T-helper 17 cell (primary cell): ENCODE results near the gene MYO1D. TPM values are rescaled to one million over a fixed set of nuclear protein-coding genes. Genes with fewer than 3 reads are reported as not detected.

Experiments used
- ATAC-seq: fragments of 150-1000 bp; cut with Tn5 transposase; 2 replicates; pipeline ENCODE4 v1.10.0; 2021; ENCODE audit warnings: mild to moderate bottlenecking, moderate library complexity
- DNase-seq, 3 donors: peaks; one replicate each; pipeline versions ENCODE4 v3.0.0 to v3.0.0-alpha.2; 2020 to 2021
- H3K9me3 ChIP-seq: one replicate; pipeline ENCODE4 v1.7.0; 2013; ENCODE audit warnings: low read length, mild to moderate bottlenecking; ENCODE audit not compliant: control insufficient read depth, poor library complexity, severe bottlenecking
- H3K27ac Mint-ChIP-seq: one replicate; pipeline ENCODE4 v1.8.0; 2022; ENCODE audit warnings: mild to moderate bottlenecking, moderate library complexity, mixed read lengths
- H3K27me3 Mint-ChIP-seq: one replicate; pipeline ENCODE4 v1.8.0; 2022; ENCODE audit warnings: mixed read lengths
- H3K36me3 Mint-ChIP-seq: one replicate; pipeline ENCODE4 v1.8.0; 2022; ENCODE audit warnings: low read depth, mixed read lengths
- H3K4me1 Mint-ChIP-seq: one replicate; pipeline ENCODE4 v1.8.0; 2022; ENCODE audit warnings: mild to moderate bottlenecking, mixed read lengths
- H3K4me3 Mint-ChIP-seq: one replicate; pipeline ENCODE4 v1.8.0; 2022; ENCODE audit warnings: mild to moderate bottlenecking, moderate library complexity, mixed read lengths
- total RNA-seq, 4 donors: library from RNA in 2 of 4; stranded (reverse) in 2 of 4; gene quantifications; one replicate each; pipeline ENCODE4 v1.2.3 and lab custom pipeline; 2022 to 2026

The MYO1D gene
- total RNA-seq, 2 donors from 2014 or later, result 9.1 to 12.4 TPM

GRCh38 chr17:32794533-32795246 lies 82.2 kb downstream of the MYO1D start:
- Mint-ChIP-seq H3K4me1 (peaks cover 9% of the 10 kb centered on the region), H3K27me3 (no peaks in the 10 kb centered on the region), H3K27ac (no peak overlapping the region), H3K36me3 (peaks cover 6% of the 10 kb centered on the region), H3K4me3 (no peak overlapping the region)
- ATAC-seq (no peak), DNase-seq (no peak)
- no peaks in the 10 kb centered on the region for H3K9me3 ChIP-seq

- H3K36me3 Mint-ChIP-seq, result peaks cover 6% of the 10 kb centered on the region
- H3K4me3 Mint-ChIP-seq, result no peak overlapping the region
- ATAC-seq (no peak), DNase-seq (no peak)
- H3K27ac Mint-ChIP-seq, result no peak overlapping the region
- no peaks in the 10 kb centered on the region for H3K27me3 Mint-ChIP-seq
- H3K9me3 ChIP-seq, result no peaks in the 10 kb centered on the region
- H3K4me1 Mint-ChIP-seq, result peaks cover 7% of the 10 kb centered on the region
Observed at GRCh38 chr17:32793841-32794240, 83.1 kb downstream of the MYO1D start.

- no peak overlapping the region for H3K27ac Mint-ChIP-seq
- DNase-seq (no peak), ATAC-seq (no peak)
- peaks cover 6% of the 10 kb centered on the region for H3K36me3 Mint-ChIP-seq
- peaks cover 4% of the 10 kb centered on the region for H3K4me1 Mint-ChIP-seq
- H3K9me3 ChIP-seq, result no peaks in the 10 kb centered on the region
- no peak overlapping the region for H3K4me3 Mint-ChIP-seq
- H3K27me3 Mint-ChIP-seq, result no peaks in the 10 kb centered on the region
Observed at GRCh38 chr17:32792207-32792606, 84.7 kb downstream of the MYO1D start.

GRCh38 chr17:32786169-32786568 lies 90.8 kb downstream of the MYO1D start:
- Mint-ChIP-seq H3K4me1 (peaks cover 8% of the 10 kb centered on the region), H3K27me3 (no peaks in the 10 kb centered on the region), H3K36me3 (peaks cover 2% of the 10 kb centered on the region), H3K4me3 (no peak overlapping the region), H3K27ac (peak overlapping the region; percentile 32)
- no peak for DNase-seq
- no peaks in the 10 kb centered on the region for H3K9me3 ChIP-seq
- ATAC-seq, result no peak

GRCh38 chr17:32784113-32784512 lies 92.8 kb downstream of the MYO1D start:
- DNase-seq (no peak), ATAC-seq (no peak)
- Mint-ChIP-seq H3K27me3 (no peaks in the 10 kb centered on the region), H3K4me3 (no peak overlapping the region), H3K4me1 (peaks cover 4% of the 10 kb centered on the region), H3K27ac (no peak overlapping the region), H3K36me3 (no peaks in the 10 kb centered on the region)
- H3K9me3 ChIP-seq, result no peaks in the 10 kb centered on the region

GRCh38 chr17:32783602-32784001 lies 93.3 kb downstream of the MYO1D start:
- no peaks in the 10 kb centered on the region for H3K36me3 Mint-ChIP-seq
- H3K27me3 Mint-ChIP-seq, result no peaks in the 10 kb centered on the region
- H3K4me1 Mint-ChIP-seq, result peaks cover 4% of the 10 kb centered on the region
- H3K4me3 Mint-ChIP-seq, result no peak overlapping the region
- no peaks in the 10 kb centered on the region for H3K9me3 ChIP-seq
- DNase-seq (no peak), ATAC-seq (peak; percentile 66)
- no peak overlapping the region for H3K27ac Mint-ChIP-seq

DNA sequence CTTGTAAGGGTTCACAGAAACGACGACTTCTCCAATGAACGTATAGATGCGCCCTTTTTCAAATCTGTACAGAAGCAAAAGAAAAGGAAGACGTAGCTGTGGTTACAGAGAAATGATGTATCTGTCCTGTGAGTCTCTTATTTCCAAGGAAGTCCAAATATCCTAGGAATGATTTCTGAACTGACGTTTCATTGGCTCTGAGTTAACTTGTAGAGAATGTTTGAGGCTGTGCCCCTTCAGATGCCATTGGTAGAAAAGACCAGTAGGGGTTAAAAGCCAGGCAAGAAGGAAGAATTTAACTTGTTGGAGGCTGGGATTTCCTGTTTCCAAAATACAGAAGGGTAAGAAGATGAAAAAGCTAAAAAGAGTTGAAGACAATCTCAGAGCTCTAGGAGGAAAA lies 96.2 kb downstream of the MYO1D start:
- Mint-ChIP-seq H3K4me3 (no peak overlapping the region), H3K36me3 (no peaks in the 10 kb centered on the region), H3K4me1 (peaks cover 4% of the 10 kb centered on the region), H3K27me3 (no peaks in the 10 kb centered on the region), H3K27ac (no peak overlapping the region)
- H3K9me3 ChIP-seq, result no peaks in the 10 kb centered on the region
- no peak for DNase-seq
- no peak for ATAC-seq

- H3K27me3 Mint-ChIP-seq, result peaks cover 8% of the 10 kb centered on the region
- peaks cover 6% of the 10 kb centered on the region for H3K36me3 Mint-ChIP-seq
- ATAC-seq, result no peak
- no peaks in the 10 kb centered on the region for H3K9me3 ChIP-seq
- no peak for DNase-seq
- peaks cover 6% of the 10 kb centered on the region for H3K4me1 Mint-ChIP-seq
- no peak overlapping the region for H3K27ac Mint-ChIP-seq
- no peak overlapping the region for H3K4me3 Mint-ChIP-seq
Observed at GRCh38 chr17:32777922-32778321, 99.0 kb downstream of the MYO1D start.

DNA sequence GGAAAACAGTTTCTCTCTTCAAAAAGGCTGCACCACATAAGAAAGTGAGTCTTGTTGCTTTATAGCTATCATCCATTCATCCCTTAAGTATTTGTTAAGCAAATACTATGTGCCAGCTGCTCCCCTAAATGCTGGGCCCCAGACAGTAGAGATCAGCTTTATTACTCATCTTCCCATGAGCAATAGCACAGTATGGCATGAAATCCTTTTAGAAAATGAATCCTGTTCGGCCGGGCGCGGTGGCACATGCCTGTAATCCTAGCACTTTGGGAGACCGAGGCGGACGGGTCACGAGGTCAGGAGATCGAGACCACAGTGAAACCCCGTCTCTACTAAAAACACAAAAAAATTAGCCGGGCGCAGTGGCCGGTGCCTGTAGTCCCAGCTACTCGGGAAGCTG lies 99.5 kb downstream of the MYO1D start:
- H3K9me3 ChIP-seq, result no peaks in the 10 kb centered on the region
- ATAC-seq, result no peak
- peaks cover 8% of the 10 kb centered on the region for H3K27me3 Mint-ChIP-seq
- no peak for DNase-seq
- no peak overlapping the region for H3K4me3 Mint-ChIP-seq
- H3K27ac Mint-ChIP-seq, result no peak overlapping the region
- H3K36me3 Mint-ChIP-seq, result peaks cover 6% of the 10 kb centered on the region
- H3K4me1 Mint-ChIP-seq, result peaks cover 6% of the 10 kb centered on the region

- no peaks in the 10 kb centered on the region for H3K9me3 ChIP-seq
- H3K27me3 Mint-ChIP-seq, result peaks cover 8% of the 10 kb centered on the region
- no peak overlapping the region for H3K27ac Mint-ChIP-seq
- no peak overlapping the region for H3K4me3 Mint-ChIP-seq
- H3K36me3 Mint-ChIP-seq, result peaks cover 6% of the 10 kb centered on the region
- H3K4me1 Mint-ChIP-seq, result peaks cover 6% of the 10 kb centered on the region
- ATAC-seq (no peak), DNase-seq (no peak)
Observed at GRCh38 chr17:32774695-32775084, 102.2 kb downstream of the MYO1D start.

DNA sequence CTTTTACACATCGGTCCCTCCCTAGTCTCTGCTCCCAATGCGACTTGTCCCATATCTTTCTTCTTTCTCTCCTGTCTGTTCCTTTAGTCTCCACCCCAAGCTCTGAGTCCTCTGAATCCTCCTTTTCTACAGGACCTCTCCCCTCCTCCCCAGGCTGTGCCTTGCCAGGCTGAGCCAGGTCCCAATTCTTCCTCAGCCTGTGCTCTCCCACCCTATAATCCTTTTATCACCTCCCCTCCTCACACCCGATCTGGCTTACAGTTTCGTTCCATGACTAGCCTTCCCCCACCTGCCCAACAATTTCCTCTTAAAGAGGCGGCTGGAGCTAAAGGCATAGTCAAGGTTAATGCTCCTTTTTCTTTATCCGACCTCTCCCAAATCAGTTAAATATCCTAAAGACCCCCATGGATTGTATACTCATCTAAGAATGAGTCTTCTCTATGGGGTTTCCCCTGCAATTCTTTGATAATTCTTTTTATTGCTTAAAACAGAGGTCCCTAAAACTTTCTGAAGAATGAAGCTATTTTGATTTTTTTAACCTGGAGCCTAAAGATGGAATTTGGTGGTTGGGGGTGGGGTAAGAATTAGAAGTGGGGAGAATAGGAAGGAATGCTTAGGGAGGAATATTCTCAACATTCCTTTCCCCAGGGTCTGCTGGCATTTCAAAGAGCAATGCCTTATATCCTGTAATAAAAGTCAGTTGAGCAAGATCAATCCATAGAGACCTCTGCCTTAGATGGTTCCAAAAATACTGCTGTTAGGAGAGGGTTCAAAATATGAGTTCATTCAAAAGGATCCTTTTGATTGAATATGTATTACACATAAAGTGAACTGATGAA lies 102.8 kb downstream of the MYO1D start:
- peaks cover 6% of the 10 kb centered on the region for H3K36me3 Mint-ChIP-seq
- no peak for DNase-seq
- no peak for ATAC-seq
- H3K9me3 ChIP-seq, result no peaks in the 10 kb centered on the region
- no peak overlapping the region for H3K27ac Mint-ChIP-seq
- no peak overlapping the region for H3K4me3 Mint-ChIP-seq
- H3K27me3 Mint-ChIP-seq, result peaks cover 8% of the 10 kb centered on the region
- H3K4me1 Mint-ChIP-seq, result peaks cover 6% of the 10 kb centered on the region

DNA sequence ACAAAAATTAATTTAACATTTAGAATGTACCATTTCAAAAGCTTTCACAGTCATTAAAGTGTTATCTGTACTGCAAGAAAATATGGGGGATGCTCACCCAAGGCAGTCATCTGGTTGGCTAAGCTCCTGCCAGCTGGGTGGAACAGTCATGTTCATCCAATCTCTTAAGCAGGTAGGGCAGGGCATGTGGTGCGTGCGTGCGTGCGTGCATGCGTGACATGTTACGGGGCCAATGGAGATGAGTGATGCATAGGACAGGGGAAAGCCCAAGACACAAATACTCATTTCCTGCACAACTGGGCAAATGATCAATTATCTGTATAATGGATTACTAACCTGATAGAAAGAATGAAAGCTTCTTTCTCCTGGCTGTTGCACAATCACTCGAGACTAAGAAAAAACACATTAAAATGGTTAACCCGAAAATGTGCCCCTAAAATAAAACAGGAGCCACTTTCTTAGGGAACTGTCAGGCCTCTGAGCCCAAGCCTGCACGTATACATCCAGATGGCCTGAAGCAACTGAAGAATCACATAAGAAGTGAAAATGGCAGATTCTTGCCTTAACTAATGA lies 104.4 kb downstream of the MYO1D start:
- H3K27ac Mint-ChIP-seq, result no peak overlapping the region
- ATAC-seq (no peak), DNase-seq (no peak)
- H3K4me1 Mint-ChIP-seq, result peaks cover 6% of the 10 kb centered on the region
- peaks cover 6% of the 10 kb centered on the region for H3K36me3 Mint-ChIP-seq
- no peak overlapping the region for H3K4me3 Mint-ChIP-seq
- H3K27me3 Mint-ChIP-seq, result peaks cover 8% of the 10 kb centered on the region
- no peaks in the 10 kb centered on the region for H3K9me3 ChIP-seq

DNA sequence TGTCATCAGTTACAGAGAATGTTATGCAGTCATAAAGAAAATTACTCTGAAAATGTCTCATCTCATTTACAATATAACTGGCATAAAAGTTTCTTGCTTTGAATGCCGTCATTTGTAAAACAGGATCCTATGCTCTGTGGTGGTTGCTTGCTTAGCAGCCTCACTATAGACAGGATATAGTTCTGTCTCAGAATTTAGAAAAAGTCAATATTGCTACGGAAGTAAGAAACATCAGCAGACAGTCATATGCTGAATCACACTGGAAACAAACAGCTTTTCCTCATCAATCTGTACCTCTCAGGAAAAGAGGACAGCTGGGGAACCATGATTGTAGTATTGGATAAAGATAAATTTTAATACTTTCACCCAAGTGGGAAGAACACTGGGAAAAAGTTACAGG lies 105.5 kb downstream of the MYO1D start:
- no peak for ATAC-seq

More for the DNA sequence above, 105.5 kb downstream of the MYO1D start:
- H3K27ac Mint-ChIP-seq, result no peak overlapping the region
- H3K27me3 Mint-ChIP-seq, result peaks cover 8% of the 10 kb centered on the region
- H3K4me3 Mint-ChIP-seq, result no peak overlapping the region
- no peaks in the 10 kb centered on the region for H3K9me3 ChIP-seq
- peaks cover 6% of the 10 kb centered on the region for H3K4me1 Mint-ChIP-seq
- H3K36me3 Mint-ChIP-seq, result peaks cover 6% of the 10 kb centered on the region
- DNase-seq, result no peak
